HepG2 (cell line): Measurements from ENCODE around the gene TMEM273. TPM values are rescaled to one million over a fixed set of nuclear protein-coding genes. Genes with fewer than 3 reads are reported as not detected.

Experiments used
- ATAC-seq: fragments of 200-7000 bp; cut with Tn5 transposase; 3 replicates; pipeline ENCODE4 v1.9.1; 2020; ENCODE audit warnings: mild to moderate bottlenecking, moderate library complexity
- BruUV-seq: library from RNA; stranded (reverse); fragments of 400-500 nt; replicated peaks from 2 replicates; lab custom pipeline; 2021; lab: Mats Ljungman, UMichigan
- CTCF ChIA-PET: fragments of 300-600 bp; formaldehyde crosslinking; extraction: SDS; loops from one replicate; lab custom pipeline; 2021; ENCODE audit warnings: low total read pairs, inconsistent platforms, low intra/inter-chr PET ratio; lab: Yijun Ruan, JAX
- POLR2A ChIA-PET: fragments of 350-600 bp; sonication (Branson Sonifier 250); formaldehyde crosslinking; loops from one replicate; lab custom pipeline; 2020; ENCODE audit warnings: antibody characterized with exemption, inconsistent platforms; lab: Yijun Ruan, JAX
- DNase-seq: peaks from one replicate; pipeline ENCODE4 v3.0.0-alpha.2; 2015; ENCODE audit warnings: low spot score
- FAIRE-seq: peaks from 3 replicates; lab custom pipeline; 2011; peaks lifted over from hg19 to GRCh38; lab: Jason Lieb, UNC
- H2AFZ ChIP-seq: one replicate; pipeline ENCODE4 v1.6.1; 2011; ENCODE audit warnings: low read length, inconsistent platforms
- H3K27ac ChIP-seq: fragments of 300-600 bp; 3 replicates; pipeline ENCODE4 v1.8.0; 2011; ENCODE audit warnings: mixed run types, mild to moderate bottlenecking, mixed read lengths, low read length, inconsistent platforms; ENCODE audit not compliant: insufficient read depth; ENCODE audit errors: extremely low read length
- H3K27me3 ChIP-seq, 2 experiments: fragments of 200-600 bp in 1 of 2; 2 replicates in 1 of 2; 3 replicates in 1 of 2; pipeline versions ENCODE4 v1.6.0 to v1.8.0; 2011; ENCODE audit warnings: low read length in 2 of 2, mild to moderate bottlenecking in 2 of 2, moderate library complexity in 2 of 2, inconsistent platforms in 1 of 2; ENCODE audit not compliant: insufficient read depth in 2 of 2, control insufficient read depth in 1 of 2
- H3K36me3 ChIP-seq, 2 experiments: fragments of 200-600 bp in 1 of 2; replicated peaks in 1 of 2; 2 replicates in 1 of 2; 3 replicates in 1 of 2; pipeline versions ENCODE4 v1.5.1 to v1.8.0; 2011; ENCODE audit warnings: low read length in 2 of 2, inconsistent platforms in 1 of 2; ENCODE audit not compliant: insufficient read depth in 2 of 2, control insufficient read depth in 1 of 2
- H3K4me1 ChIP-seq: 2 replicates; pipeline ENCODE4 v1.5.1; 2012; ENCODE audit warnings: low read length, inconsistent platforms; ENCODE audit not compliant: insufficient read depth
- H3K4me2 ChIP-seq: 2 replicates; pipeline ENCODE4 v1.6.0; 2011; ENCODE audit warnings: low read depth, low read length, inconsistent platforms
- H3K4me3 ChIP-seq, 3 experiments: fragments of 200-600 bp in 1 of 3; sonication (generic), shearing (Covaris generic) in 1 of 3; replicated peaks in 1 of 3; 2 replicates each; pipeline ENCODE4 v1.5.1; 2011 to 2016; ENCODE audit warnings: low read length in 3 of 3, inconsistent platforms in 2 of 3, low read depth in 2 of 3, mild to moderate bottlenecking in 2 of 3, control low read depth in 1 of 3, mixed read lengths in 1 of 3; ENCODE audit not compliant: insufficient read depth in 1 of 3
- H3K79me2 ChIP-seq: one replicate; pipeline ENCODE4 v1.6.1; 2011; ENCODE audit warnings: low read length, inconsistent platforms; ENCODE audit not compliant: insufficient read depth
- H3K9ac ChIP-seq: 2 replicates; pipeline ENCODE4 v1.6.0; 2011; ENCODE audit warnings: mild to moderate bottlenecking, low read depth, low read length, inconsistent platforms; ENCODE audit not compliant: insufficient read depth
- H3K9me3 ChIP-seq: 2 replicates; pipeline ENCODE4 v1.5.1; 2012; ENCODE audit warnings: mild to moderate bottlenecking, low read length
- H4K20me1 ChIP-seq: 2 replicates; pipeline ENCODE4 v1.6.0; 2011; ENCODE audit warnings: inconsistent platforms, mild to moderate bottlenecking, low read length, moderate library complexity; ENCODE audit not compliant: insufficient read depth
- ADNP ChIP-seq: sonication (generic); formaldehyde crosslinking; IDR thresholded peaks from 2 replicates; pipeline ENCODE4 v1.4.0; 2020; ENCODE audit warnings: missing genetic modification reagents
- ETV6 ChIP-seq: sonication (generic); formaldehyde crosslinking; conservative IDR thresholded peaks from 2 replicates; pipeline ENCODE4 v1.4.0; 2020; ENCODE audit warnings: missing genetic modification reagents
- HNRNPLL ChIP-seq: fragments of 200-400 bp; formaldehyde crosslinking; IDR thresholded peaks from 2 replicates; pipeline ENCODE4 v1.6.1; 2017; ENCODE audit warnings: mild to moderate bottlenecking, low read depth, low read length; ENCODE audit not compliant: poor library complexity, severe bottlenecking
- KDM5B ChIP-seq: sonication (generic); formaldehyde crosslinking; IDR thresholded peaks from 2 replicates; pipeline ENCODE4 v1.4.0; 2020; ENCODE audit warnings: missing genetic modification reagents, mild to moderate bottlenecking, borderline replicate concordance
- NR3C1 ChIP-seq: sonication (generic); formaldehyde crosslinking; IDR thresholded peaks from 2 replicates; pipeline ENCODE4 v1.4.0; 2020; ENCODE audit warnings: missing genetic modification reagents
- RCOR2 ChIP-seq: IDR thresholded peaks from 2 replicates; pipeline ENCODE4 v1.6.1; 2016; ENCODE audit warnings: missing biosample characterization, missing genetic modification reagents
- SAFB2 ChIP-seq: sonication (generic); formaldehyde crosslinking; IDR thresholded peaks from 2 replicates; pipeline ENCODE4 v1.5.1; 2020; ENCODE audit warnings: missing genetic modification reagents, low read depth, mild to moderate bottlenecking, borderline replicate concordance
- TOPORS ChIP-seq: sonication (generic); formaldehyde crosslinking; IDR thresholded peaks from 2 replicates; pipeline ENCODE4 v1.8.0; 2023; ENCODE audit warnings: mild to moderate bottlenecking, missing genetic modification reagents
- WGBS: methylation state at CpG from one replicate; pipeline ENCODE4 v1.1.6; 2017; ENCODE audit warnings: low lambda C conversion rate; 5-methylcytosine and 5-hydroxymethylcytosine counted together
- in situ Hi-C: cut with HindIII; loops from 2 replicates; pipeline ENCODE4 v1.10.0; 2017; ENCODE audit warnings: low pct_unique_long_range_greater_than_20kb; ENCODE audit not compliant: extremely low pct_ligation_motif_present
- intact Hi-C: fragments of 100-400 bp; cut with micrococcal nuclease; formaldehyde crosslinking; loops from one replicate; pipeline ENCODE4 v1.10.0; 2022; ENCODE audit not compliant: unreplicated experiment
- polyA plus RNA-seq, 8 experiments: library from polyadenylated mRNA; depleted of rRNA in 3 of 8; stranded (reverse) in 7 of 8; unstranded in 1 of 8; fragments of >200 nt; fragmentation: Illumina TruSeq in 4 of 8; extraction: Trizol in 4 of 8; gene quantifications; 2 replicates each; pipeline versions ENCODE4 v1.2.1 to v1.2.3, GENCODE V29; 2011 to 2016; ENCODE audit warnings: low read depth in 4 of 8, missing spikeins in 1 of 8, mixed read lengths in 1 of 8; ENCODE audit not compliant: insufficient read depth in 1 of 8
- total RNA-seq, 5 experiments: library from RNA; depleted of rRNA; stranded (reverse); fragments of >200 nt; fragmentation: Illumina TruSeq; extraction: Trizol; gene quantifications; 2 replicates each; pipeline ENCODE4 v1.2.3, GENCODE V29; 2016; ENCODE audit warnings: low read depth in 1 of 5
- TF ChIP-seq, protein P1 (sequence below): sonication (generic); formaldehyde crosslinking; IDR thresholded peaks from 2 replicates; pipeline ENCODE4 v1.8.0; 2022; ENCODE audit warnings: missing genetic modification reagents, mild to moderate bottlenecking, borderline replicate concordance
- TF ChIP-seq, protein P2 (sequence below): sonication (generic); formaldehyde crosslinking; IDR thresholded peaks from 2 replicates; pipeline ENCODE4 v1.4.0; 2020; ENCODE audit warnings: mild to moderate bottlenecking, missing genetic modification reagents
- TF ChIP-seq, protein P3 (sequence below): sonication (generic); formaldehyde crosslinking; IDR thresholded peaks from 2 replicates; pipeline ENCODE4 v1.4.0; 2020; ENCODE audit warnings: missing genetic modification reagents

TMEM273 gene
- total and polyA plus RNA-seq, 2 of the 13 experiments (the other 11 are each of a cell fraction or from before 2014, with no cell fraction given): not detected

GRCh38 chr10:49186613-49187012 lies 1.6 kb downstream of the TMEM273 start:
- Histone ChIP-seq H3K36me3 (no peaks in the 10 kb centered on the region), H4K20me1 (no peaks in the 10 kb centered on the region), H3K4me2 (no peak overlapping the region), H3K4me3 (no peak overlapping the region), H3K27me3 (peaks cover 0 to 19% of the 10 kb centered on the region in 2 experiments; a peak in 3 of 5 replicates), H3K9me3 (no peaks in the 10 kb centered on the region), H3K4me1 (no peaks in the 10 kb centered on the region), H3K79me2 (no peaks in the 10 kb centered on the region), H3K27ac (no peak overlapping the region), H3K9ac (no peak overlapping the region), H2AFZ (no peak overlapping the region)
- in situ Hi-C loops: no loop called here
- WGBS: 0% methylated on average over 4 of the region's 4 CpGs
- intact Hi-C loops: no loop called here
- ATAC-seq: no peak
- DNase-seq: no peak
- FAIRE-seq: no peak
- no TSS peak for BruUV-seq
- ChIA-PET CTCF (no interaction called here), POLR2A (no interaction called here)
- TF ChIP-seq KDM5B (CRISPR knock-in tag): no peak

- 10% methylated on average over 3 of the region's 3 CpGs for WGBS
- no peaks in the 10 kb centered on the region for H3K79me2 ChIP-seq
- H3K9ac ChIP-seq: no peak overlapping the region
- no peak overlapping the region for H3K4me3 ChIP-seq
- ATAC-seq (no peak), DNase-seq (no peak)
- no peaks in the 10 kb centered on the region for H4K20me1 ChIP-seq
- H3K36me3 ChIP-seq: no peaks in the 10 kb centered on the region
- TF ChIP-seq, protein P1, sequence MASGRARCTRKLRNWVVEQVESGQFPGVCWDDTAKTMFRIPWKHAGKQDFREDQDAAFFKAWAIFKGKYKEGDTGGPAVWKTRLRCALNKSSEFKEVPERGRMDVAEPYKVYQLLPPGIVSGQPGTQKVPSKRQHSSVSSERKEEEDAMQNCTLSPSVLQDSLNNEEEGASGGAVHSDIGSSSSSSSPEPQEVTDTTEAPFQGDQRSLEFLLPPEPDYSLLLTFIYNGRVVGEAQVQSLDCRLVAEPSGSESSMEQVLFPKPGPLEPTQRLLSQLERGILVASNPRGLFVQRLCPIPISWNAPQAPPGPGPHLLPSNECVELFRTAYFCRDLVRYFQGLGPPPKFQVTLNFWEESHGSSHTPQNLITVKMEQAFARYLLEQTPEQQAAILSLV (CRISPR knock-in tag): no peak
- TF ChIP-seq, protein P2, sequence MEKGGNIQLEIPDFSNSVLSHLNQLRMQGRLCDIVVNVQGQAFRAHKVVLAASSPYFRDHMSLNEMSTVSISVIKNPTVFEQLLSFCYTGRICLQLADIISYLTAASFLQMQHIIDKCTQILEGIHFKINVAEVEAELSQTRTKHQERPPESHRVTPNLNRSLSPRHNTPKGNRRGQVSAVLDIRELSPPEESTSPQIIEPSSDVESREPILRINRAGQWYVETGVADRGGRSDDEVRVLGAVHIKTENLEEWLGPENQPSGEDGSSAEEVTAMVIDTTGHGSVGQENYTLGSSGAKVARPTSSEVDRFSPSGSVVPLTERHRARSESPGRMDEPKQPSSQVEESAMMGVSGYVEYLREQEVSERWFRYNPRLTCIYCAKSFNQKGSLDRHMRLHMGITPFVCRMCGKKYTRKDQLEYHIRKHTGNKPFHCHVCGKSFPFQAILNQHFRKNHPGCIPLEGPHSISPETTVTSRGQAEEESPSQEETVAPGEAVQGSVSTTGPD: no peak
- TF ChIP-seq ETV6 (CRISPR knock-in tag) (no peak), ADNP (CRISPR knock-in tag) (no peak), SAFB2 (no peak), HNRNPLL (no peak), NR3C1 (CRISPR knock-in tag) (no peak), TOPORS (CRISPR knock-in tag) (no peak), RCOR2 (CRISPR knock-in tag) (no peak)
- TF ChIP-seq, protein P3, sequence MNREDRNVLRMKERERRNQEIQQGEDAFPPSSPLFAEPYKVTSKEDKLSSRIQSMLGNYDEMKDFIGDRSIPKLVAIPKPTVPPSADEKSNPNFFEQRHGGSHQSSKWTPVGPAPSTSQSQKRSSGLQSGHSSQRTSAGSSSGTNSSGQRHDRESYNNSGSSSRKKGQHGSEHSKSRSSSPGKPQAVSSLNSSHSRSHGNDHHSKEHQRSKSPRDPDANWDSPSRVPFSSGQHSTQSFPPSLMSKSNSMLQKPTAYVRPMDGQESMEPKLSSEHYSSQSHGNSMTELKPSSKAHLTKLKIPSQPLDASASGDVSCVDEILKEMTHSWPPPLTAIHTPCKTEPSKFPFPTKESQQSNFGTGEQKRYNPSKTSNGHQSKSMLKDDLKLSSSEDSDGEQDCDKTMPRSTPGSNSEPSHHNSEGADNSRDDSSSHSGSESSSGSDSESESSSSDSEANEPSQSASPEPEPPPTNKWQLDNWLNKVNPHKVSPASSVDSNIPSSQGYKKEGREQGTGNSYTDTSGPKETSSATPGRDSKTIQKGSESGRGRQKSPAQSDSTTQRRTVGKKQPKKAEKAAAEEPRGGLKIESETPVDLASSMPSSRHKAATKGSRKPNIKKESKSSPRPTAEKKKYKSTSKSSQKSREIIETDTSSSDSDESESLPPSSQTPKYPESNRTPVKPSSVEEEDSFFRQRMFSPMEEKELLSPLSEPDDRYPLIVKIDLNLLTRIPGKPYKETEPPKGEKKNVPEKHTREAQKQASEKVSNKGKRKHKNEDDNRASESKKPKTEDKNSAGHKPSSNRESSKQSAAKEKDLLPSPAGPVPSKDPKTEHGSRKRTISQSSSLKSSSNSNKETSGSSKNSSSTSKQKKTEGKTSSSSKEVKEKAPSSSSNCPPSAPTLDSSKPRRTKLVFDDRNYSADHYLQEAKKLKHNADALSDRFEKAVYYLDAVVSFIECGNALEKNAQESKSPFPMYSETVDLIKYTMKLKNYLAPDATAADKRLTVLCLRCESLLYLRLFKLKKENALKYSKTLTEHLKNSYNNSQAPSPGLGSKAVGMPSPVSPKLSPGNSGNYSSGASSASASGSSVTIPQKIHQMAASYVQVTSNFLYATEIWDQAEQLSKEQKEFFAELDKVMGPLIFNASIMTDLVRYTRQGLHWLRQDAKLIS (CRISPR knock-in tag): no peak
- TF ChIP-seq, all 625 proteins: peak for 0
- POLR2A ChIA-PET: no interaction called here
- Histone ChIP-seq H3K27me3 (peaks cover 0 to 19% of the 10 kb centered on the region in 2 experiments; a peak in 3 of 5 replicates), H3K9me3 (no peaks in the 10 kb centered on the region), H2AFZ (no peak overlapping the region), H3K27ac (no peak overlapping the region), H3K4me1 (no peaks in the 10 kb centered on the region), H3K4me2 (no peak overlapping the region)
- intact Hi-C loops (no loop called here), in situ Hi-C loops (no loop called here)
- BruUV-seq: no TSS peak
- CTCF ChIA-PET: no interaction called here
- FAIRE-seq: no peak
Measured at GRCh38 chr10:49185213-49185612, 3.0 kb downstream of the TMEM273 start.
